Measurements from ENCODE around the gene MLLT1.

The MLLT1 gene

GRCh38 chr19:6196361-6196760, 83.4 kb downstream of the MLLT1 start:
- no peak overlapping the region for H3K4me3 ChIP-seq (ENCODE audit: low read length)
- no peak for TF ChIP-seq ZNF274 (IDR thresholded peaks at IDR 0.05; ENCODE audit: low read depth, low read length)

GRCh38 chr19:6188811-6189210, 91.0 kb downstream of the MLLT1 start:
- TF ChIP-seq ZNF274 (IDR thresholded peaks at IDR 0.05; ENCODE audit: low read depth, low read length): no peak
- H3K4me3 ChIP-seq (ENCODE audit: low read length): no peak overlapping the region

DNA sequence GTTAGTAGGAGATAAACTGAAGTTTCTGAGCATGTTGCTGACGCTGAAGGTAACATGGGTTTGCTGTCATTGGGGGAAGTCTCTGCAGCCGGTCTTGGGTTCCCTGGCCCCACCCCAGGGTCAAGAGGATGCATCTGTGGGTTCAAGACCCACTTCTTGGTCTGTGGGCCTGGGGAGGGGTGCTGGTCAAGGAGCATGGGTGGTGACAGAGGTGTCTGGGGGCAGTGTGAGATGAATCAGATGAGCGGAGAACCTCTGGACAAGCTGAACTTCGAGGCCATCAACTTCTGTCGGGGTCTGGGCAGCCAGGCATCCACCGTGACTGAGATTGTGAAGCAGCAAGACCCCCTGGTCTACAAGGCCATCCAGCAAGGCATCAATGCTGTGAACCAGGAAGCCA, 92.4 kb downstream of the MLLT1 start:
- no peak overlapping the region for H3K4me3 ChIP-seq (ENCODE audit: low read length)
- TF ChIP-seq ZNF274 (IDR thresholded peaks at IDR 0.05; ENCODE audit: low read depth, low read length): no peak

DNA sequence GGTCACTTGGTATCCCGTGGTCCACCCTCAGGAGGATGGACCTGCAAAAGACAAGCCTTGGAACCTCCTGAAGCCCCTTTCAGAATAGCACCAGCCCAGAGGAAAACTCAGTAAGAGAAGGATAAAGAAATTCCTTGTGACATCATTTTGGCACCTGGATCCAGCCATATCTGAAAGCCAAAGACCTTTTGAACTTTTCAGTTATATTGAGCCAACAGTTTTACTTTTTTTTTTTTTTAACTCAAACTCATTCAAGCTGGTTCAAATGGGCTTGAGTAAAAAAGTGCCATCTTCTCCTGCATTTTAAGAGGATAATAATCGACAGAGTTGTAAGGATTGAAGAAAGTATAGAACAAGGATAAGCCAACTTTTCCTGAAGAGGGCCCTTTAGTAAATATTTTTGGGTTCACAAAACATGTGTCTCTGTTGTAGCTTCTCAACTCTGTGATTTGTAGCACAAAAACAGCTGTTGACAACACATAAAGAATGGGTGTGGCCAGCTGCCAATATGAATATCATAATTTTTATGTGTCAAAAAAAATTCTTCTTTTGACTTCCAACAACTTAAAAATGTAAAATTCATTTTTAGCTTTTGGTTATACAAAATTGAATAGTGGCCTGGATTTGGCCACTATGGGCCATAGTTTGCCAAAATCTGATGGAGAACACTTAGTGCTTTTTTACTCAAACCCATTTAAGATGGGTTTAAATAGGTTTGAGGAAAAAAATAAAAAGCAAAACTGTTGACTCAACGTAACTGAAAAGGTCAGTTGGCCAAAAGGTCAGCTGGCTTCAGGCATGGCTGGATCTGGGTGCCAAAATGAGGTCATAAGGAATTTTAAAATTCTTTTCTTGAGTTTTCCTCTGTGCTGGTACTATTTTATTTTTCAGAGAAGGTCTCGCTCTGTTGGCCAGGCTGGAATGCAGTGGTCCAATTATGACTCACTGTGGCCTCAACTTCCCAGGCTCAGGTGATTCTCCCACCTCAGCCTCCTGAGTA, 93.6 kb downstream of the MLLT1 start:
- no peak for TF ChIP-seq ZNF274 (IDR thresholded peaks at IDR 0.05; ENCODE audit: low read depth, low read length)
- no peak overlapping the region for H3K4me3 ChIP-seq (ENCODE audit: low read length)

DNA sequence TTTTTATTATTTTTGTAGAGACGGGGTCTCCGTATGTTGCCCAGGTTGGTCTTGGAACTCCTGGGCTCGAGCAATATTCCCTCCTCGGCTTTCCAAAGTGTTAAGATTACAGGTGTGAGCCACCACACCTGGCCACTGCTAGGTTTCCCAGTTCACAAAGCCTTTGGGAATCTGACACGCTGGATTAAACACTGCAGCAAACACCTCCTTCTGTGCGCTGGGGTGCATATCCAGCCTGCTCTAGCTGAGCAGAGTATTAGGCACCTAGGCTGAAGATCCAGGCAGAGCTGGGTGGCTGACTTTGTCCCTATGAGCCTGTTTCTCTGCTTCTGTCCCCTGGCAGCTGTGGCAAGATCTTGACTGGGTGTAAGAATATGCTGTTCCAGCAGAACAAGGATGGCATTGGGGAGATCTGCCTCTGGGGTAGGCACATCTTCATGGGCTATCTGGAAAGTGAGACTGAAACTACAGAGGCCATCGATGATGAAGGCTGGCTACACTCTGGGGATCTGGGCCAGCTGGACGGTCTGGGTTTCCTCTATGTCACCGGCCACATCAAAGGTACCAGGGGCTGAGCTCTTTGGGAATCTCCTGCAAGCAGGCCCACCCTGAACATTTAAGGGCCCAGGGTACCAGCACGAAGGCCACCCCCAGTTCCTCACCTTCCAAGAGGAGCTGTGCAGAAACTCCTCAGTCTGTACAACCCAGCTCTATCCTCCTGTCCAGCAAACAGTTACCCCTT, 94.5 kb downstream of the MLLT1 start:
- no peak for TF ChIP-seq ZNF274 (IDR thresholded peaks at IDR 0.05; ENCODE audit: low read depth, low read length)
- H3K4me3 ChIP-seq (ENCODE audit: low read length): no peak overlapping the region

DNA sequence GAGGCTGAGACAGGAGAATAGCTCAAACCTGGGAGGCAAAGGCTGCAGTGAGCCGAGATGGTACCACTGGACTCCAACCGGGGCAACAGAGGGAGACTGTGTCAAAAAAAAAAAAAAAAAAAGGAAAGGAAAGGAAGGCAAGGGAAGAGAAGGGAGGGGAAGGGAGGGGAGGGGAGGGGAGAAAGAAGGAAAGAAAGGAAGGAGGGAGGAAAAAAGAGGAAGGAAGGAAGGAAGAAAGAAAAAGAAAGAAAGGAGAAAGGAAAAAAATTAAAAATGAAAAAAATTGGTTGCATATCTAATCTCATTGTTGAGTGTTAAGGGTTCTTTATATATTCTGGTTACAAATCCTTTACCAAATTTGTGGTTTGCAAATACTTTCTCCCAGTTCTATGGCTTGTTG, 98.7 kb downstream of the MLLT1 start:
- no peak for TF ChIP-seq ZNF274 (IDR thresholded peaks at IDR 0.05; ENCODE audit: low read depth, low read length)

GRCh38 chr19:6173190-6173589, 106.6 kb downstream of the MLLT1 start:
- TF ChIP-seq ZNF274 (IDR thresholded peaks at IDR 0.05; ENCODE audit: low read depth, low read length): no peak
- H3K4me3 ChIP-seq (ENCODE audit: low read length): no peak overlapping the region

More for the DNA sequence above, 98.7 kb downstream of the MLLT1 start:
- no peak overlapping the region for H3K4me3 ChIP-seq (ENCODE audit: low read length)

DNA sequence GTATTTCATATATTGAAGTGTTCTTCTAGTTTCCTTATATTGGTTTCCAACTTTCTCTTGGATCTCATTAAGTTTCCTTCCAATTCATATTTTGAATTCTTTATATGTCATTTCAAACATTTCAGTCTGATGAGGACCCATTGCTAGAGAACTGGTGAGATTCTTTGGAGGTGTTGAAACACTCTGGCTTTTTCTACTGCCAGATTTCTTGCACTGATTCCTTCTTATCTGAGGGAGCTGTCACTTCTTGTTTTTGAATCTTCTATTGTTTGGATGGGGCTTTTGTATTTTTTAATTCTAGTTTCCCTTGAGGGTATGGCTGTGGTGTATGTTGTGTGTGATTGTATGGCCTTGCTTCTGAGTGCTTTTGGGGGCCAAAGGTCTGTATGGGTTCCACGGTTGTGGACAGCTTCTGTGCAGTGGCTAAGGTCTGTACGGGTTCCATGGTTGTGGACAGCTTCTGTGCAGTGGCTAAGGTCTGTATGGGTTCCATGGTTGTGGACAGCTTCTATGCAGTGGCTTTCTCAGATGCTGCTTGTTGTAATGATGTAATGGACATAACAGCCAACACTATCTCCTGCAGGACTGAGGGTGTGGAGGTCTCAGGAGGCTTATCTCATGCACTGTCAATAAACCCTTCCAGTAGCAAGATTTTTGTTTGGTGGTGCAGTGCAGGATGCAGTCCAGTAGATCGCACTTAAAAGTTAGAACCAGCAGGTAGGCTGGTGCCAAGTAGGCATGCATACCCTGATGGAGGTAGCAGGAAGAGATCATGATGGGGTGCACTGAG, 107.5 kb downstream of the MLLT1 start:
- no peak overlapping the region for H3K4me3 ChIP-seq (ENCODE audit: low read length)
- no peak for TF ChIP-seq ZNF274 (IDR thresholded peaks at IDR 0.05; ENCODE audit: low read depth, low read length)

- TF ChIP-seq ZNF274 (IDR thresholded peaks at IDR 0.05; ENCODE audit: low read depth, low read length): no peak
- H3K4me3 ChIP-seq (ENCODE audit: low read length): no peak overlapping the region
Observed at GRCh38 chr19:6167115-6167514, 112.7 kb downstream of the MLLT1 start.

GRCh38 chr19:6164906-6165531, 114.8 kb downstream of the MLLT1 start:
- no peak overlapping the region for H3K4me3 ChIP-seq (ENCODE audit: low read length)
- no peak for TF ChIP-seq ZNF274 (IDR thresholded peaks at IDR 0.05; ENCODE audit: low read depth, low read length)

GRCh38 chr19:6161271-6161850, 118.4 kb downstream of the MLLT1 start:
- TF ChIP-seq ZNF274 (IDR thresholded peaks at IDR 0.05; ENCODE audit: low read depth, low read length): no peak
- H3K4me3 ChIP-seq (ENCODE audit: low read length): no peak overlapping the region
